ENCODE data around the gene RENBP. TPM values are rescaled to one million over a fixed set of nuclear protein-coding genes. Genes with fewer than 3 reads are reported as not detected.

RENBP gene
- total RNA-seq, 1 experiment from 2014 or later = 7.1 TPM

DNA sequence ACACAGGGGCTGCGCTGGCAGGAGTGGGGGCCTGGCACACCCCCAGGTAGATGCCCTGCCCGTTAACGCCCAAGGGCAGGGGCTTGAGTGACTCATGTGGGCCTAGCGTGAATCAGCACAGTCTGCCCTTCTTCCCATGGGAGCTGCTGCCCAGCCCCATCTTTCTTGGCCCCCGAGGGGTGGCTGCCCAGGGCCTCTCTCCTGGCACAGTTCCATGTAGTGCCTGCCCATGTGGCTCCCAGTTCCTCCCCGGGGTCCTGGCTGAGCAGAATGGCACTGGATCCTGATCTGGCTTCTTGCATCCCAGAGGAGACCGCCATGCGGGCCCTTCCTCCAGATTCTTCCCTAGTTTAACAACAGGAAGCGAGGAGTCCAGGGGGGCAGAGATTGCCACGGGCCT lies 42.1 kb downstream of the RENBP start:
- Mint-ChIP-seq H3K27me3 (ENCODE audit: low read depth) (peaks cover 4% of the 10 kb centered on the region; the same call in 1 of the 2 replicates), H3K27ac (no peak overlapping the region), H3K36me3 (ENCODE audit: insufficient read depth in 1 of 3, low read depth in 3 of 3) (peaks cover 0 to 10% (median 4%) of the 10 kb centered on the region in 3 experiments; a peak in 5 of 7 replicates), H3K4me3 (no peak overlapping the region), H3K9me3 (peaks cover 67 to 68% of the 10 kb centered on the region in 2 experiments), H3K4me1 (peaks cover 5 to 22% of the 10 kb centered on the region in 2 experiments)
- Histone ChIP-seq H3K79me2 (ENCODE audit: insufficient read depth, low read length) (no peaks in the 10 kb centered on the region), H3K27ac (ENCODE audit: insufficient read length, low read depth, low read length) (no peak overlapping the region), H2BK15ac (ENCODE audit: low read depth, low read length) (no peak overlapping the region), H3K79me1 (ENCODE audit: insufficient read depth, low read depth, low read length, poor library complexity, severe bottlenecking) (no peaks in the 10 kb centered on the region), H3K27me3 (ENCODE audit: insufficient read depth, low read length) (no peaks in the 10 kb centered on the region), H4K20me1 (ENCODE audit: control insufficient read depth, insufficient read depth, insufficient read length) (no peaks in the 10 kb centered on the region), H3K4ac (ENCODE audit: low read depth, low read length) (no peak overlapping the region), H3K9ac (ENCODE audit: extremely low read depth, insufficient read length, low read length) (no peak overlapping the region), H2BK12ac (ENCODE audit: insufficient read length, low read depth, low read length) (no peak overlapping the region), H4K8ac (replicated peaks; ENCODE audit: insufficient read length, low read depth, low read length) (no peak overlapping the region), H2BK120ac (ENCODE audit: low read depth, low read length, poor library complexity, severe bottlenecking) (no peak overlapping the region), H3K23me2 (ENCODE audit: insufficient read length, low read depth, low read length, poor library complexity, severe bottlenecking) (no peaks in the 10 kb centered on the region), H3K9me3 (ENCODE audit: control insufficient read depth, low read depth, low read length) (peaks cover 10% of the 10 kb centered on the region), H2AFZ (ENCODE audit: low read length) (no peak overlapping the region), H3K4me1 (ENCODE audit: insufficient read depth, low read length) (no peaks in the 10 kb centered on the region), H4K5ac (ENCODE audit: insufficient read length, low read depth, low read length) (no peak overlapping the region), H3K4me2 (ENCODE audit: insufficient read depth, insufficient read length, low read length) (no peak overlapping the region), H3T11ph (ENCODE audit: low read length) (no peak overlapping the region), H3K14ac (ENCODE audit: insufficient read depth, low read length) (no peak overlapping the region), H3K56ac (ENCODE audit: insufficient read length, low read depth, low read length) (no peak overlapping the region), H3K23ac (ENCODE audit: insufficient read length, low read depth, low read length) (no peak overlapping the region), H4K91ac (ENCODE audit: insufficient read length, low read depth, low read length) (no peak overlapping the region), H2BK20ac (ENCODE audit: low read depth, low read length, poor library complexity, severe bottlenecking) (no peak overlapping the region), H2AK5ac (ENCODE audit: insufficient read length, low read length) (no peak overlapping the region), H2BK5ac (ENCODE audit: insufficient read length, low read length) (no peak overlapping the region), H3K18ac (ENCODE audit: insufficient read length, low read depth, low read length) (no peak overlapping the region)
- TF ChIP-seq, protein P1, sequence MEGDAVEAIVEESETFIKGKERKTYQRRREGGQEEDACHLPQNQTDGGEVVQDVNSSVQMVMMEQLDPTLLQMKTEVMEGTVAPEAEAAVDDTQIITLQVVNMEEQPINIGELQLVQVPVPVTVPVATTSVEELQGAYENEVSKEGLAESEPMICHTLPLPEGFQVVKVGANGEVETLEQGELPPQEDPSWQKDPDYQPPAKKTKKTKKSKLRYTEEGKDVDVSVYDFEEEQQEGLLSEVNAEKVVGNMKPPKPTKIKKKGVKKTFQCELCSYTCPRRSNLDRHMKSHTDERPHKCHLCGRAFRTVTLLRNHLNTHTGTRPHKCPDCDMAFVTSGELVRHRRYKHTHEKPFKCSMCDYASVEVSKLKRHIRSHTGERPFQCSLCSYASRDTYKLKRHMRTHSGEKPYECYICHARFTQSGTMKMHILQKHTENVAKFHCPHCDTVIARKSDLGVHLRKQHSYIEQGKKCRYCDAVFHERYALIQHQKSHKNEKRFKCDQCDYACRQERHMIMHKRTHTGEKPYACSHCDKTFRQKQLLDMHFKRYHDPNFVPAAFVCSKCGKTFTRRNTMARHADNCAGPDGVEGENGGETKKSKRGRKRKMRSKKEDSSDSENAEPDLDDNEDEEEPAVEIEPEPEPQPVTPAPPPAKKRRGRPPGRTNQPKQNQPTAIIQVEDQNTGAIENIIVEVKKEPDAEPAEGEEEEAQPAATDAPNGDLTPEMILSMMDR (conservative IDR thresholded peaks at IDR 0.05) = no peak
- no CpG with 5 or more reads among the region's 10 CpGs for WGBS (ENCODE audit: extremely low coverage, insufficient read length, low lambda C conversion rate)
- DNase-seq = no peak
